Right ventricle myocardium superior (tissue), 1 donor: ENCODE measurements around the gene CHD5. TPM values are rescaled to one million over a fixed set of nuclear protein-coding genes. Genes with fewer than 3 reads are reported as not detected.

ENCODE experiments used
- ATAC-seq: fragments of 200-7000 bp; cut with Tn5 transposase; one replicate; pipeline ENCODE4 v1.9.1; 2020; ENCODE audit warnings: mild to moderate bottlenecking; ENCODE audit not compliant: poor library complexity
- DNase-seq: peaks from one replicate; pipeline ENCODE4 v3.0.0-alpha.2; 2020
- intact Hi-C: fragments of 100-400 bp; cut with DNase I; formaldehyde crosslinking; loops from one replicate; pipeline ENCODE4 v1.11.2; 2022
- total RNA-seq: library from RNA; stranded (reverse); fragmentation: NEBNext Ultra II Directional; extraction: Animal tissue kit (Norgen Biotek cat#: 25700); gene quantifications from one replicate; pipeline ENCODE4 v1.2.1, GENCODE V29; 2021
- donor health status: DM: no; HTN: yes; CAD: no; lungs with severe emphysema.

CHD5 gene
- total RNA-seq, 1 donor from 2014 or later = not detected

DNA sequence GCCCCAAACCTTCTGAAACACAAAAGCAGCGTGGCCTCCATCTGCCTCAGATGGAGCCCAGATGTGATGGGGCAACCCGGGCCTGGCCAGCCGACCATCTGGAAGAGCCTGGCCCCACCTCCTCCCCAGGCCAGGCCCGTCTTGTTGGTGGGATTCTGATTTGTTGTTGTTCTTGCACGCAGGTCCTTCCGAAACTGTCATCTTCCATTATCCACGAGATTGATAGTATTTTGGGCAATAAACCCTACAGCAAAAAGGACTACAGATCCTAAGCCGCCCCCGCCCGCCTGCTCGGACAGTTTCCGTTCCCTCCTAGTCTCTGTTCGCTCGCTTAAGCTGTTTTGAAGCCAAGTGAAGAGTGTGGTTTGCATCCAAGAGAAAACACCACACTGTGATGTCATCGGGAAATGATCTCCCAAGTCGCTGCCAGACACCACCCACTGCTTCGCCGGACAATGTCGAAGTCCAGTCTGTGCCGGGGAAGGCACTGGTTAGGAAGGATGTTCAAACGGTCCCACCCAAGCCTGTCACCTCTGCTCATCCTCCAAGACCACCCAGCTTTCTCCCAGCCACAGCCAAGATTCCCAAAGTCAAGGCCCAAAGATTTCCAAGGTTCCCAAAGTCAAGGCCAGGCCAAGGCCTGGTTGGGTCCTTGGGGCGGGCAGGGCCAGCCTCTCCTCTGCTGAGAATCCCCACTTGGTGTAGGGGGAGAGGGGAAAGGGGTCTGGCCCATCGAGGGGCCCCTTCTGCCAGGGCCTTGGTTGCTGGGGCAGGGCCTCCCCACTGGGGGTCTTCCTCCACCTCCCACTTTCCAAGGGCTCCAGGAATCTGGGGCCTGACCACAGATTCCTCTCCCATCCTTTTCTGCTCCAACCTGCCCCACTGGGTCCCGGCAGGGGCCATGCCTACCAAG, 81.6 kb downstream of the CHD5 start:
- DNase-seq = peak; percentile 59
- intact Hi-C loops = no loop called here
- ATAC-seq = peak; percentile 55

DNA sequence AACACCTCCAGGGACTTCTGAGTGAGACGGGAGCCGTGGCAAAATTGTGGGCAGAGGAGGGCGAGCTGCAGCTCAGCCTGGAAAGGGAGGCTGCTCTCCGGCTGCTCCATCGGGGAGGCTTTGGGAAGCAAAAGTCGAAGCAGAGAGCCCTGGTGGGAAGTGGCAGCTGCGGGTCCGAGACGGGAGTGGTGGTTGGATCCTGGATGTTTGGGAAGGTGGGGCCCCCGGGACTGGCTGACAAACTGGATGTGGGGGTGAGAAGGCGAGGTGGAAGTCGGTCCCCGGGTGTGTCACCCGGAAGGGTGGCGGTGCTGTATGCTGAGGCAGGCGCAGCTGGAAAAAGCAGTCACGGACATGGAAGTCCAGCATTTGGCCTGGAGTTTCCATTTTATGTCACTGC, 82.3 kb downstream of the CHD5 start:
- intact Hi-C loops = no loop called here
- ATAC-seq (no peak), DNase-seq (peak; percentile 38)

DNA sequence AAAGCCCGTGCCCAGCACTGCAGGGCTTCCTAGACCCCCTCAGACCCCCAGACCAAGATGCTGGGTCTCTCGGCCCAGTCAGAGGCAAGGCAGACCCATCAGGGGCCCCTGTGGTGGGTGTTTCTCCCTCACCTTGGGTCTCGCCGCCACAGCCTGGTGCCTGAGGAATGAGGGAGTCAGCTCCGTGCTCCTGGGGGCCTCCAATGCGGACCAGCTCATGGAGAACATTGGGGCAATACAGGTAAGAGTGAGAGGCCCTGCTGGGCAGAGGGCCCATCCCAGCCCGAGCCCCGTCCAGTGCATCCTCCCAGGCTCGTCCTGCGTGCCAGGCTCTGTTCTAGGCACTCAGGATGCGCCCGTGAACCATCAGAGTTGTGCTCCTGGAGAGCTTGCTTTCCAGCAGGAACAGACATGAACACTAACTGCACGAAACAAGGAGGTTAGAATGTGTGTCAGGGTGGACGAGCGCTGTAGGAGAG, 83.0 kb downstream of the CHD5 start:
- no peak for ATAC-seq
- peak; percentile 22 for DNase-seq
- intact Hi-C loops = no loop called here

DNA sequence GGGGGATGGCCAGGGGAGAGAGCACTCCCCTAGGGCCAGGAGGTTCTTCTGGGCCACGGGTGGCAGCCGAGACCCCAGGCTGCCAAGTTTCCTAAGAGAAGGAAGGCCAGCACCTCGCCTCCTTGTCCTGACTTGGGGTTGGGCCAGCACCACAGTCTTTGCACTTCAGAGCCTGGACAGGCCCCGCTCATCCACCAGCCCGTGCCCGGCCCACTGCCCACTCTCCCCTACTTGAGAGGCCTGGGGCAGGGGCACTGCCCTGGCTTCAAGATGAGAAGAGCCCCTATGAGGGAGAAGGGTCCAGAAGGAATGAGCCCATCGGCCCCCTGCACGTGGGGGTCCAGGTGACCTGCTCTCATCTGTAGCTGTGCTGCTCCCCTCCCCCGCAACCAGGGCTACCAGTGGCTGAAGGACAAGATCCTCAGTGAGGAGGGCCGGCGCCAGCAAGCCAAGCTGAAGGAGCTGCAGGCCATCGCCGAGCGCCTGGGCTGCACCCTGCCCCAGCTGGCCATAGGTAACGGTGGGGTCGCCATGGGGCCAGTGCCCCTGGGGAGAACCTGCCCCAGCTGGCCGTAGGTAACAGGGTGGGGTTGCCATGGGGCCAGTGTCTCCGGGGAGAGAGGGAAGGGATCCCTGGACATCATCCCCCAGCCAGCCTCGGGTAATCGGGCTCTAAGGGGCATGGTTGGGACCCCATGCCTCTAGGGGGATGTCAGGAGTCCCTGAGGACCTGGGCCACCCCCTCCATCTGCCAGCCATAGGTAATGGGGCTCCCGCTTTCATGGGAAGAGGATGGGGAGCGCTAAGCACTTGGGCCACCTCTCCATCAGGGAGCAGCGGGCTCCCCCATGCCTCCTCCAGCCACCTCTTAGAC, 83.6 kb downstream of the CHD5 start:
- intact Hi-C loops = no loop called here
- ATAC-seq (no peak), DNase-seq (peak; percentile 37)

DNA sequence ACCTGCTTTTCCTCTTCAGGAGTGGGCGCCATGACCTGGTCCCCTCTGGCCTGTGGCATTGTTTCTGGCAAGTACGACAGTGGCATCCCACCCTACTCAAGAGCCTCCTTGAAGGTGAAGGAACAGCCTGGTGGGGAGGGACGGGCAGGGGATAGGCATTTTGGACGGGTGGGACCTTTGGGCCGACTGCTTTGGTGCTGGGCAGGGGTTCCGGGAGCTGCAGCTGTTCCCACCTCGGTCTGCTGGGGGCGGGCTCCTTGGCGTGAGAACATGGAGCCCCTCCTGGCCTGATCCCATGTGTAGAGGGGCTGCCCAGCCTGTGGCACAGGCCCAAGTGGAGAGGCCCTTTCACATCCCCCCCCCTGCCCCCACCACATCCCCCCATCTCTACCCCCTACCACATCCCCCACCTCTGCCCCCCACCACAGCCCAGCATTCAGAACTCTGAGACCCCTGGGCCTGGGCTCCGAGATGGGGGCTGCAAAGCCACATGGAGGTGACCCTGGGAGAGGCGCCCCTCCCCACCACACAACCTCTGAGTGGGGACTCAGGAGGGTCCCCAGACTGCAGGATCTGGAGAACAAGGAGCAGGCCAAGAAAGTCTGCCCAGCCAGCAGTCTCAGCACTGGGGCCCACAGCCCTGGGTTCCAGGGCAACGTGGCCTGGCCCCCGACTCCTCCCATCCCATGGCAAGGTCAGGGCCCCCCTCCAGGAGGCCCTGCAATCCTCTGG, 84.4 kb downstream of the CHD5 start:
- intact Hi-C loops = no loop called here
- ATAC-seq (no peak), DNase-seq (peak; percentile 7)

DNA sequence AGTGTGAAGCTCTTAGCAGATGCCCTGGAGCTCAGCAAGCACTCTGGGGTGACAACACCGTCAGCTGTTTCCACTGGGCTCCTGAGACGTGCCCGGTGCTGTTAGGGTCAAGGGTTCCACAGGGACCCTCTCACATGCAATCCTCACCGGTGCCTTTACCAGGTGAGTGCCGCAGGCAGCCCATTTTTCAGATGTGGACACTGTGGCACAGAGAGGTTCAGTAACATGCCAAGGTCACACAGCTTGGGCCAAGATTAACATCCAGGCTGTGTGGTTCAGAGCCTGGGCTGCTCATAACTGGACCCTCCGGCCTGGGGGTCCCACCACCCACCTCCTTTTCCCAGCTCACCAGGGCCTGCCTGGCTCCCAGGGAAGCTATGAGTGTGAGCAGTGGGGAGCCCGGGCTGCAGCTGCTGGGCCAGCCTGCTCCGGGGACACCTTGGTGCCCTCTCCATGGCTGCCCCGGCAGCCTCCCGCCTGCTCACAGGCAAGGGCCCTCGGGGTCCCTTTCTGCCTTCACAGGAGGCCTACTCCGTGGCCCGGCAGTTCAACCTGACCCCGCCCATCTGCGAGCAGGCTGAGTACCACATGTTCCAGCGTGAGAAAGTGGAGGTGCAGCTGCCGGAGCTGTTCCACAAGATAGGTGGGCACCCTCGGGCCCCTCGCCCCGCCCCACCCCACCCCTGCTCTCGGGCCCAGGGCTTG, 85.2 kb downstream of the CHD5 start:
- intact Hi-C loops = no loop called here
- DNase-seq (peak; percentile 37), ATAC-seq (no peak)

DNA sequence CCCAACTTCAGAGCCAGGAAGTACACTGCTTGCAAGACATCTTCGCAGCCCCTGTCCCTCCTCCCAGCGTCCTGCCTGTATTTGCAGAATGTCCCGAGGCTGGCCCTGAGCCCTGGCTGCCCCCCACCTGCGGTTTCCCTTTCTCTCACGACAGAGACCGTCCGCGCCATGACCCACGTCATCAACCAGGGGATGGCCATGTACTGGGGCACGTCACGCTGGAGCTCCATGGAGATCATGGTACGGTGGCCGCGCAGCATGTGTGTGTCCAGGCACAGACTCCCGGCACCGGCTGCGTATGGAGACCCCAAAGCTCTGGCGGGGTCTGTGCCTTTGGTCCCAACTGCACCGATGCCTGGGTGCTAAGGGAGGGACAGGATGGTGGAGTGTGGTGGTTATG, 85.9 kb downstream of the CHD5 start:
- no peak for ATAC-seq
- peak; percentile 34 for DNase-seq
- intact Hi-C loops = no loop called here

DNA sequence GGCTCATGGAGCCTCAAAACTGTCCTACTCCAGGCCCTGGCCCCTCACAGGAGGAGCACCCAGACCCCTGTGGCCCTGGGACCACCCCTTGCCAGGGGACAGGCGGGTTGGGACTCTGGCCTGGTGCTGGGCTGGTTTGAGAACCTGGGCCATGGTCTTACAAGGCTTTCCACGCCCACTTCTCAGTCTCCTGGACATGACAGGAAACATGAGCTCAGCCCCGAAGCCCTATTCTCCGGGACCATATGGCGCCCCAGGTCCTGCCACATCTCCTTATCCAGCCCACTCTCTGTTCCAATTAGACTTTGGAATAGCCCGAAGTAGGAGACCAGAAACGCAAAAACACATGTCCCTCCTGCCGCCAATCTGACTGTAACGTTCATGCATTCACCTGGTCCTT, 86.5 kb downstream of the CHD5 start:
- ATAC-seq = no peak
- intact Hi-C loops = no loop called here
- peak; percentile 8 for DNase-seq

DNA sequence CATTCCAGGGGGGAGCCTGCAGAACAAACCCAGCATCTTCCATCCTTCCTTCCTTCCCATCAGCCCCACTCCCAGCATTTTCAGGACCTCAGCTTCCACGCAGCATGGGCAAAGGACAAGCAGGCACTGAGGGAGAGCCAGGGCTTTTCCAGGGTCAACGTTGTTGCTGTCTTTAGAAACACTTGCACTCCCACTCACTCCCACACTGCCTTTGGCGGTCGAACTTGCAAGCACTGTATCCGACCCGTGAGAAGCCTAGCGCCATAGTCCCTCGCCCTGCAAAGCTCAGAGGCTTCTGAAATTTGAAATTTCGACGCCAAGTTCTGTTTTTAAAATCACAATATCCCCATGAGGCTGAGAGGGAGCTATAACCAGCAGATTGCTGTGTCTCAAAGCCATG, 87.0 kb downstream of the CHD5 start:
- no peak for ATAC-seq
- peak; percentile 18 for DNase-seq
- intact Hi-C loops = no loop called here

DNA sequence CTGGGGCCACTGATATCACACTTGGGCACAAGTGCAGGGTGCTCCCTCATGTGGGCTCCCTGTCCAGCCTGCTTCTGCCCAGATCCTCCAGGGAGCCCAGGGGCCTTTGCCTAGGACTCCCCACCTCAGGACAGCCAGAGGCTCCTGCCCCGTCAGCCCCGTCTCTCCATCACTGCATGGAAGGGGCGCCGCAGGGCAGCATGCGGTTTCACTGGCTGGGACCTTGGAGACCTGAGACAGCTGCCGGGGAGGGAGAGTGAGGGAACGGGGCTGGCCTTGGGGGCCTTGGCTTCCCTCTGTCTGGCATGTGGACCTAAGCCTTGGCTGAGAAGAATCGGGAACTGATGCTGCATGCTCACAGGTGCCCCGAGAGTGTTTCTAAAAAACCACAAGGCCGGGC, 87.9 kb downstream of the CHD5 start:
- intact Hi-C loops = no loop called here
- DNase-seq (peak; percentile 9), ATAC-seq (no peak)

DNA sequence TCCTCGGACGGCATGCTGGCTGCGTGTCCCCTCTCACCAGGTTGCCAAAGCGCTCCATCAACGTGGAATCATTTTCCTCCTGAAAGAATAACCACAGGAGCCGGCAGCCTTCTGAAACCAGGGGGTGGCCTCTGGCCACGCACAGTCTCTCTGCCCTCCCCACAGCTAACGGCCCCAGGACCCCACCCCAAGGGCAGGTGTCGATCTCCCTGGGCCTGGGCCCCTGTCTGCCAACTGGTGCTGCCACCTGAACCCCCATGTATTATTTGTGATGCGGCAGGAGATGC, 88.4 kb downstream of the CHD5 start:
- DNase-seq = no peak
- intact Hi-C loops = no loop called here

DNA sequence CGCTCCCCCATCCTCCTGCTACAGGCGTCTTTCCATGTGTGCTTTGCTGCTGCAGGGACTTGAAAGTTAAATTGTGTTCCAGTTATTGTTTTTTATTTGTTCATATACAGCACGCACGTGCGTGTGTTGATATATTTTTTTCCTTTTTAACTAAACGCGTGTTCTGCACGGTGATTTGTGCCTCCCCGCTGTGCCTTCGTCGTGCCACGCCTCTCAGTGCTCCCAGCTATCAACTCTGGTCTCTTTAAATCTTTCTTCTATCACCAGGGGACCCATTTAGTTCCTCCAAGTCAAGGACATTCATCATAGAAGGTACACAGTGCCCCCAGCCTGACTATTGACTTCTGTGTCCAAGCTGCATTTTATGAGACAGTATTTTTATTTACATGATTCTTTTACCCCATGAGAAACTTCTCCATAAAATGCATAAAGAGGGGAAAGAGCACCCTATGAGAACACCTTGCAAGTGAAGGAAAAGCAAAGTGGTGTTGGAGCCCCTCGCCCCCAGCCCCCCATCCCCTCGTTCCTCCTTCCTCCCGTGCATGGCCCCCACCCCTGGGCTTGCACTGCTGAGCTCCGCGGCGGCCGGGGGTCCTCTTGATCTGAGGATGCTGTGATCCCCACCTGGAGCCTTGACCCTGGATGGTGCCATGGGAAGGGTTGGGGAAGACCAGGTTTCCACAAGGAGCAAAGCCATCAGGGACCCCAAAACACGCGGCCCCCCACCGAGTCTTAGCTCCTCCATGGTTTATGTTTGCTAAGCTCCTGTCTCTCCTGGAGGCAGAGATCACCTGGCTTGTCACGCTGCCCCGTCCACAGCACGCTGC, 88.9 kb downstream of the CHD5 start:
- DNase-seq (no peak), ATAC-seq (no peak)
- intact Hi-C loops = no loop called here

More for the DNA sequence above, 88.4 kb downstream of the CHD5 start:
- no peak for ATAC-seq

DNA sequence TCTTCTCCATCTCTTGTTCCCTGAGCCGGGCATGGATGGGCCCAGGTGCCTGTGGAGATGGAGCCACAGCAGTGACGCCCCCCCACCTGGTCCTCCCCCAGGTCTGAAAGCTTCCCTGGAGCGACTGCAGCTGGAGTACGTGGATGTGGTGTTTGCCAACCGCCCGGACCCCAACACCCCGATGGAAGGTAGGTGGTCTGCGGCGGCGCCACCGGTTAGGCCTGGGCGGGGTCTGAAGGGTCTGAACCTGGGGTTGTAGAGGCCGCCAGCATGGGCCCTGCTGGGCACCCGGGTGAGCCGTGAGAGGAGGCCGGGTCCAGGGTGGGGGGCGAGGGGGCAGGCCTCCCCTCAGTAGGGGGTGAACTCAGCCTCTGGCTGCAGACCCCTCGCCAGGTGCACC, 89.8 kb downstream of the CHD5 start:
- intact Hi-C loops = no loop called here
- no peak for ATAC-seq
- DNase-seq = no peak

DNA sequence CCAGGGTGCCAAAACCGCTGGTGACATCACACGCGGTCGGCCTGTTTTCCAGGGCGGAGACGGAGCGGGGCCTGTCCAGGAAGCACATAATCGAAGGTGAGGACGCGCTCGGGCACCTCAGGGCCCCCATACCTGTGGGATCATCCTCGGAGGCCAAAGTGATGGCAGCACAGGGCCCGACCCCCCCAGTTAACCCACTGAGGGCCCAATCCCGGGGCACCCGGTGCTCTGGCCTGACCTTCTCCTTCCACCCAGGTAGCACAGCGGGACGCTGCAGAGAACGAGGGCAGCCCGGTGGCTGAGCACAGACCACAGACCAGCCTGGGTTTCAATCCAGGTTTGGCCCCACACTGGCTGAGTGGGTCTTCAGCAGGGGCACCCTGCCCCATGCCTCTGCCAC, 91.2 kb downstream of the CHD5 start:
- DNase-seq (no peak), ATAC-seq (no peak)
- intact Hi-C loops = no loop called here

DNA sequence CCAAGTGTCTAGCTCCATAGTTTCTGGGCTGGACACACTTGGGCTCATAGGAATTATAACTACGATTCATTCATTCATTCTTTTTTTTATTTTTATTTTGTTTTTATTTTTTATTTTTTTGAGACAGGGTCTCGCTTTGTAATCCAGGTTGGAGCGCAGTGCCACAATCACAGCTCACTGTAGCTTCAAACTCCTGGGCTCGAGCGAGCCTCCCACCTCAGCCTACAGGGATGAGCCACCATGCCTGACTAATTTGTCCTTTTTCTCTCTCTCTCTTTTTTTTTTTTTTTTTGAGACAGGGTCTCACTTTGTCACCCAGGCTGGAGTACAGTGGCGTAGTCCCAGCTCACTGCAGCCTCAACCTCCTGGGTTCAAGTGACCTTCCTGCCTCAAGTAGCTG, 92.2 kb downstream of the CHD5 start:
- DNase-seq (no peak), ATAC-seq (no peak)
- intact Hi-C loops = no loop called here

DNA sequence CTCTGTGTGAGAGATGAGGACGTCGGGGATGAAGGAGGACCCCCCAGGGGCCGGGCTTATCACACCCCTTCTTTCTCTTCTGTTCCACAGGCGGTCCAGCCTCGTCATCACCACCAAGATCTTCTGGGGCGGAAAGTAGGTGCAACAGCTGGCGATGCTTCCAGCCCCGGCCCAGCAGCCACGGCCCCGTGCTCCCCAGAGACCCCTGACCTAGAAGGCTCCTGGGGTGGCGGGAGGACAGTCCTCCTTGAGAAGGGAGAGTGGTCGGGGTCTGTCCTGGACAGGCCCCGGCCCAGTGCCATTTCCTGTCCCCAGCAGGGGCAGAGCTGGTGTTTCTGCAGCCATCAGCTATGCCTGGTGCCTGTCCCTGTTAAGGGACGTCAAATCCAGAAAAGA, 92.7 kb downstream of the CHD5 start:
- no peak for ATAC-seq
- DNase-seq = no peak
- intact Hi-C loops = no loop called here

DNA sequence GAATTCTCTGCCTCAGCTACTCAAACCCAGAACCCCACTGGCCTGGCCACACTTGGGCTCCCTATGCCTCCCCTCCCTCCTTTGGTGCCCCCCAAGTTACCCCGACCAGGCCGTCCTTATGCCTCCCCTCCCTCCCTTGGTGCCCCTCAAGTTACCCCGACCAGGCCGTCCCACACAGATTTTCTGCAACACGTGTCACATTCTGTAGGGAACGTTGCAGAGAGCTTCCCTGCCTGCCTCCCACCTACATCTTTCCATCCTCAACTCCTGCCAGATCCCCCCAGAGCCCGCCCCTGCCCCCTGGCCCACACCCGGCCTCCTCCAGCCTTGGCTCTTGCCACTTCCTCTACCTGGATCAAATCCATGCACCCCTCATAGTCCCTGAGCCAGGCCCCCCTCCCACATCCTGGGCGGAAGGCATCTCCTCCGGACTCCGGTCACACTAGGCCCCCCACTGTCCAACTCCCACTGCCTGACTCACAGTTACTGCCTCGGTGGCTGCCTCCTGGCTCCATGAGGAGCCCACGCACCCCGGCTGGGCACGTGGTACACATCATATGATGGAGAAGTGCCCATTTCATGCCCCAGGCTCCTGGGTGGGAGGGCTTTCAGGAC, 93.3 kb downstream of the CHD5 start:
- ATAC-seq = no peak
- DNase-seq = no peak

DNA sequence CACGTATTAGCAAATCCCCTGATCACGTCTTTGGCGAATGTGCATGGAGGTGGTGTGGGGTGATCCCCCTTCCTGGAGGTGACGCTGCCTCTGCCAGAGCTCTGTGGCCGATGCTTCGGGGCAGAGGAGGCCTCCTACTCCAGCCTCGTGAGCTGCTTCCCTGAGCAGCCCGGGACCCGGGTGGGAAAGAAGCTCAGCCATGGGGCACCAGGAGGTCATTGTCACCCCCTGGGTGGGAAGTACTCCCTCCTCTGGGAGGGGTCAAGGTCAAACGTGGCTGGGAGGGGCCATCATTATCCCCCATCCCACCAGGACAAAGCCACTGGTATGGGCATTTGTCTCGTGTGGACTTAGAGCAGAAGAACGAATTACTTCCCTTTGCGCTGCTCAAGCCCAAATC, 93.8 kb downstream of the CHD5 start:
- ATAC-seq = no peak
- no peak for DNase-seq
- intact Hi-C loops = no loop called here

More for the DNA sequence above, 93.3 kb downstream of the CHD5 start:
- intact Hi-C loops = no loop called here
